ENCODE data around the gene WBP2. TPM values are rescaled to one million over a fixed set of nuclear protein-coding genes. Genes with fewer than 3 reads are reported as not detected.
A peak's percentile ranks its signal among the peaks of the same experiment; 100 is the strongest.

Gene WBP2
- total and polyA plus RNA-seq, 2 of the 13 experiments (the other 11 are each of a cell fraction or from before 2014, with no cell fraction given): 29.2 to 29.5 TPM

DNA sequence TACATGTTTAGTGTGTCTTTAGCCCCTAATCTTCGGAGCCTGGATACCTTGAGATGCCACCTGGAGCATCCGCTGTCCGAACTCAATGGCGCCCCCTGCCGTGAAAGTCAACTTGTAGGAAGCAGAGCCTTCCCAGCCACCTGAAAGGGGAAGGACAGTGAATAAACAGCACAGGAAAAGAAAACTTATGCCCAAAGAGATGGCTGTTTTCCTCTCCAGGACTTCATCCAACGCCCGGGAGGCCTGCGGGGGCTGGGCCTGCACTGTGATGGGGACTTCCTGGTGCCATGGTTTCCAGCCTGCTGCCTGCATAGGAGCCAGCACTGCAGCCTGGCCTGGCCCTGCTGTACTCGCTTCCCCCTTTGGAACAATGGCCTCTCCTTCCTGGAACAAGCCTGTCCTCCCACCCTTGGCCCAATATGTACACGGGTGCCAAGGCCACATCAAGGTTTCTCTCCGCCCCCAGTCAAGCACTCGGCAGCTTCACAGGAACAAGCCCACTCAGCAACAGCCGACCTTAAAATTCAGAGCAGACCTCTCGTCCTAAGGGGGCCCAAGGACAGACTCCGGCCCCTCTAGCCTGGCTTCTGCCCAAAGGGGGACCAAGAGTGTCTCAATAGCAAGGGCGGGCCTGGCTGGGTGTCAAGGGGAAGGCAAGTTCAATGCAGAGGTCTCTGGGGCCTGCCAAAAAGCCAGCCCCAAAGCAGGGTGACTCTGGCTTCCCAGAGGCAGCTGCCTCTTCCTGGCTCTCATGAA lies 6.4 kb downstream of the WBP2 start (continued):
- TF ChIP-seq EP300 (IDR thresholded peaks at IDR 0.05; ENCODE audit: low read depth in 2 of 2, low read length in 2 of 2) (peak in 1 of 2 experiments; percentile 28; a peak in 1 of 4 replicates), EP300 (CRISPR knock-in tag; IDR thresholded peaks at IDR 0.05; ENCODE audit: borderline replicate concordance) (no peak; the same call in 1 of the 2 replicates), ZNF672 (CRISPR knock-in tag; IDR thresholded peaks at IDR 0.05) (no peak), MATR3 (CRISPR knock-in tag; IDR thresholded peaks at IDR 0.05) (no peak), U2AF2 (IDR thresholded peaks at IDR 0.05; ENCODE audit: low read depth, low read length) (no peak), MAFK (conservative IDR thresholded peaks at IDR 0.05 in 1 of 2, IDR thresholded peaks at IDR 0.05 in 1 of 2; ENCODE audit: low read length in 2 of 2) (no peak), ZNF530 (CRISPR knock-in tag; IDR thresholded peaks at IDR 0.05; ENCODE audit: low read depth) (no peak), ZNF207 (IDR thresholded peaks at IDR 0.05; ENCODE audit: borderline replicate concordance) (no peak), ZNF782 (CRISPR knock-in tag; IDR thresholded peaks at IDR 0.05; ENCODE audit: borderline replicate concordance) (0 out of 2 replicates have a peak, but pooled peaks have one; percentile 84), GABPB1 (CRISPR knock-in tag; IDR thresholded peaks at IDR 0.05) (0 out of 2 replicates have a peak, but pooled peaks have one; percentile 29), JUNB (CRISPR knock-in tag; IDR thresholded peaks at IDR 0.05; ENCODE audit: borderline replicate concordance) (no peak), ZNF652 (CRISPR knock-in tag; IDR thresholded peaks at IDR 0.05; ENCODE audit: borderline replicate concordance, low read depth) (no peak), ZFP36L2 (CRISPR knock-in tag; IDR thresholded peaks at IDR 0.05) (no peak), KMT2A (CRISPR knock-in tag; IDR thresholded peaks at IDR 0.05) (no peak), ZBTB25 (CRISPR knock-in tag; IDR thresholded peaks at IDR 0.05) (no peak), ZNF124 (CRISPR knock-in tag; IDR thresholded peaks at IDR 0.05) (no peak), RNF2 (conservative IDR thresholded peaks at IDR 0.05; ENCODE audit: low read depth) (no peak)
- TF ChIP-seq, protein P1, sequence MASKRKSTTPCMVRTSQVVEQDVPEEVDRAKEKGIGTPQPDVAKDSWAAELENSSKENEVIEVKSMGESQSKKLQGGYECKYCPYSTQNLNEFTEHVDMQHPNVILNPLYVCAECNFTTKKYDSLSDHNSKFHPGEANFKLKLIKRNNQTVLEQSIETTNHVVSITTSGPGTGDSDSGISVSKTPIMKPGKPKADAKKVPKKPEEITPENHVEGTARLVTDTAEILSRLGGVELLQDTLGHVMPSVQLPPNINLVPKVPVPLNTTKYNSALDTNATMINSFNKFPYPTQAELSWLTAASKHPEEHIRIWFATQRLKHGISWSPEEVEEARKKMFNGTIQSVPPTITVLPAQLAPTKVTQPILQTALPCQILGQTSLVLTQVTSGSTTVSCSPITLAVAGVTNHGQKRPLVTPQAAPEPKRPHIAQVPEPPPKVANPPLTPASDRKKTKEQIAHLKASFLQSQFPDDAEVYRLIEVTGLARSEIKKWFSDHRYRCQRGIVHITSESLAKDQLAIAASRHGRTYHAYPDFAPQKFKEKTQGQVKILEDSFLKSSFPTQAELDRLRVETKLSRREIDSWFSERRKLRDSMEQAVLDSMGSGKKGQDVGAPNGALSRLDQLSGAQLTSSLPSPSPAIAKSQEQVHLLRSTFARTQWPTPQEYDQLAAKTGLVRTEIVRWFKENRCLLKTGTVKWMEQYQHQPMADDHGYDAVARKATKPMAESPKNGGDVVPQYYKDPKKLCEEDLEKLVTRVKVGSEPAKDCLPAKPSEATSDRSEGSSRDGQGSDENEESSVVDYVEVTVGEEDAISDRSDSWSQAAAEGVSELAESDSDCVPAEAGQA (IDR thresholded peaks at IDR 0.05; ENCODE audit: low read depth): no peak
- TF ChIP-seq, protein P1 (CRISPR knock-in tag; IDR thresholded peaks at IDR 0.05; ENCODE audit: borderline replicate concordance): no peak
- TF ChIP-seq, protein P2, sequence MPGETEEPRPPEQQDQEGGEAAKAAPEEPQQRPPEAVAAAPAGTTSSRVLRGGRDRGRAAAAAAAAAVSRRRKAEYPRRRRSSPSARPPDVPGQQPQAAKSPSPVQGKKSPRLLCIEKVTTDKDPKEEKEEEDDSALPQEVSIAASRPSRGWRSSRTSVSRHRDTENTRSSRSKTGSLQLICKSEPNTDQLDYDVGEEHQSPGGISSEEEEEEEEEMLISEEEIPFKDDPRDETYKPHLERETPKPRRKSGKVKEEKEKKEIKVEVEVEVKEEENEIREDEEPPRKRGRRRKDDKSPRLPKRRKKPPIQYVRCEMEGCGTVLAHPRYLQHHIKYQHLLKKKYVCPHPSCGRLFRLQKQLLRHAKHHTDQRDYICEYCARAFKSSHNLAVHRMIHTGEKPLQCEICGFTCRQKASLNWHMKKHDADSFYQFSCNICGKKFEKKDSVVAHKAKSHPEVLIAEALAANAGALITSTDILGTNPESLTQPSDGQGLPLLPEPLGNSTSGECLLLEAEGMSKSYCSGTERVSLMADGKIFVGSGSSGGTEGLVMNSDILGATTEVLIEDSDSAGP (CRISPR knock-in tag; IDR thresholded peaks at IDR 0.05; ENCODE audit: borderline replicate concordance): peak; percentile 67

All from HepG2 (cell line).